Spleen (tissue), 11 donors: ENCODE measurements around the gene METTL13. TPM values are rescaled to one million over a fixed set of nuclear protein-coding genes. Genes with fewer than 3 reads are reported as not detected.

Experiments
- DNase-seq: peaks from one replicate; pipeline ENCODE4 v3.0.0-alpha.2; 2020
- H3K27ac ChIP-seq, 8 donors: fragments of 200-600 bp; sonication (generic) in 7 of 8; 1 replicate in 4 of 8; 2 replicates in 4 of 8; pipeline versions ENCODE4 v1.5.0 to v1.8.0; 2016 to 2021; ENCODE audit warnings: inconsistent platforms in 4 of 8, mild to moderate bottlenecking in 4 of 8, moderate library complexity in 1 of 8
- H3K27me3 ChIP-seq, 7 donors: fragments of 200-600 bp; sonication (generic) in 6 of 7; replicated peaks in 1 of 7; 1 replicate in 4 of 7; 2 replicates in 3 of 7; pipeline versions ENCODE4 v1.5.0 to v1.8.0; 2016 to 2021; ENCODE audit warnings: inconsistent platforms in 3 of 7, mild to moderate bottlenecking in 1 of 7
- H3K36me3 ChIP-seq, 6 donors: fragments of 200-600 bp; sonication (generic) in 5 of 6; 1 replicate in 4 of 6; 2 replicates in 2 of 6; pipeline versions ENCODE4 v1.5.0 to v1.8.0; 2016 to 2021; ENCODE audit warnings: inconsistent platforms in 2 of 6
- H3K4me1 ChIP-seq, 6 donors: fragments of 200-600 bp; sonication (generic) in 5 of 6; 1 replicate in 3 of 6; 2 replicates in 3 of 6; pipeline versions ENCODE4 v1.5.0 to v1.8.0; 2016 to 2021; ENCODE audit warnings: inconsistent platforms in 3 of 6
- H3K4me3 ChIP-seq, 8 donors: fragments of 200-600 bp; sonication (generic) in 7 of 8; 1 replicate in 4 of 8; 2 replicates in 4 of 8; pipeline versions ENCODE4 v1.5.0 to v1.8.0; 2016 to 2021; ENCODE audit warnings: inconsistent platforms in 4 of 8, mild to moderate bottlenecking in 4 of 8, moderate library complexity in 2 of 8
- H3K9me3 ChIP-seq, 8 donors: fragments of 200-600 bp; sonication (generic) in 7 of 8; 1 replicate in 4 of 8; 2 replicates in 4 of 8; pipeline versions ENCODE4 v1.5.0 to v1.8.0; 2016 to 2021; ENCODE audit warnings: inconsistent platforms in 4 of 8
- POLR2A ChIP-seq, 3 donors: fragments of 450-650 bp; IDR thresholded peaks; one replicate each; pipeline ENCODE4 v1.5.1; 2017; ENCODE audit warnings: antibody characterized with exemption in 3 of 3, mild to moderate bottlenecking in 1 of 3
- POLR2AphosphoS5 ChIP-seq, 3 donors: sonication (generic); formaldehyde crosslinking; IDR thresholded peaks; one replicate each; pipeline ENCODE4 v1.5.1; 2017; ENCODE audit warnings: antibody characterized with exemption in 3 of 3
- WGBS, 5 donors: extraction: QIAGEN DNeasy Blood & Tissue Kit in 3 of 5; methylation state at CpG; one replicate each; pipeline versions ENCODE4 v1.1.5 to v1.1.7; 2013 to 2018; 5-methylcytosine and 5-hydroxymethylcytosine counted together
- intact Hi-C: fragments of 100-400 bp; cut with DNase I; formaldehyde crosslinking; loops from one replicate; pipeline ENCODE4 v1.15.0; 2023; ENCODE audit warnings: low total_unique reads
- polyA plus RNA-seq, 3 donors: library from polyadenylated mRNA; stranded (reverse); fragments of 200-250 nt; gene quantifications; one replicate each; pipeline ENCODE4 v1.2.1, GENCODE V29; 2013
- total RNA-seq, 7 donors: library from RNA; depleted of rRNA in 3 of 7; stranded (reverse); fragments of >200 nt in 3 of 7; fragmentation: NEBNext Ultra II Directional in 4 of 7; extraction: Animal tissue kit (Norgen Biotek cat#: 25700) in 4 of 7; gene quantifications; one replicate each; pipeline versions ENCODE4 v1.1.0 to v1.2.1, GENCODE V29; 2016 to 2021
- TF ChIP-seq, protein P1 (sequence below), 11 experiments: fragments of 200-600 bp in 7 of 11; fragments of 450-650 bp in 4 of 11; sonication (generic) in 4 of 11; IDR thresholded peaks in 8 of 11; conservative IDR thresholded peaks in 3 of 11; 1 replicate in 7 of 11; 2 replicates in 4 of 11; pipeline versions ENCODE4 v1.4.0 to v1.8.0; 2016 to 2021; ENCODE audit warnings: antibody characterized with exemption in 11 of 11, inconsistent platforms in 4 of 11, mild to moderate bottlenecking in 1 of 11
- donor health status: healthy with polysubstance abuse.
- donor health status: DM: no; HTN: no; CAD: no; lungs with moderate emphysema.
- donor health status: DM: no; HTN: no; CAD: no.
- donor health status: Bipolar disorder and iron deficiency.
- donor health status: healthy.
- donor health status: DM: no; HTN: no; CAD: no.
- donor health status: DM: yes; HTN: yes; CAD: no.

METTL13 gene
- total and polyA plus RNA-seq, 10 donors = 10.3 to 29.6 (median 24.8) TPM

DNA sequence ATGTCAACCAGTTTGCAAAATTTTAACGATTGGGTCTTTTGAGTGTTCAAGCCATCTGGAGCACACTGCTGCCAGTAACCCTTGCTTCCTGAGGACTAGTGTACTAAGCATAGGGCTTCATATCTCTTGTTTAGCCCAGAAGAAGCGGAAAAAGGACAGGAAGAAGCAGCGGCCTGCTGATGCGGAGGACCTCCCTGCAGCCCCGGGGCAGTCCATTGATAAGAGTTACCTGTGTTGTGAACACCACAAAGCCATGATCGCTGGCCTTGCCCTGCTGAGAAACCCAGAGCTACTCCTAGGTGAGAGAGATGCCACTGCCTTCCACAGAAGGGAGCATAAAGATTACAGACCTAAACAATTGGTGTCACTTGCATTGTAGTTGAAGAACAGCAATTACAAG, 8.9 kb downstream of the METTL13 start:
- TF ChIP-seq POLR2A (IDR thresholded peaks at IDR 0.05) = no peak
- TF ChIP-seq, protein P1, sequence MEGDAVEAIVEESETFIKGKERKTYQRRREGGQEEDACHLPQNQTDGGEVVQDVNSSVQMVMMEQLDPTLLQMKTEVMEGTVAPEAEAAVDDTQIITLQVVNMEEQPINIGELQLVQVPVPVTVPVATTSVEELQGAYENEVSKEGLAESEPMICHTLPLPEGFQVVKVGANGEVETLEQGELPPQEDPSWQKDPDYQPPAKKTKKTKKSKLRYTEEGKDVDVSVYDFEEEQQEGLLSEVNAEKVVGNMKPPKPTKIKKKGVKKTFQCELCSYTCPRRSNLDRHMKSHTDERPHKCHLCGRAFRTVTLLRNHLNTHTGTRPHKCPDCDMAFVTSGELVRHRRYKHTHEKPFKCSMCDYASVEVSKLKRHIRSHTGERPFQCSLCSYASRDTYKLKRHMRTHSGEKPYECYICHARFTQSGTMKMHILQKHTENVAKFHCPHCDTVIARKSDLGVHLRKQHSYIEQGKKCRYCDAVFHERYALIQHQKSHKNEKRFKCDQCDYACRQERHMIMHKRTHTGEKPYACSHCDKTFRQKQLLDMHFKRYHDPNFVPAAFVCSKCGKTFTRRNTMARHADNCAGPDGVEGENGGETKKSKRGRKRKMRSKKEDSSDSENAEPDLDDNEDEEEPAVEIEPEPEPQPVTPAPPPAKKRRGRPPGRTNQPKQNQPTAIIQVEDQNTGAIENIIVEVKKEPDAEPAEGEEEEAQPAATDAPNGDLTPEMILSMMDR (IDR thresholded peaks at IDR 0.05 in 8 of 11, conservative IDR thresholded peaks at IDR 0.05 in 3 of 11) = no peak
- TF ChIP-seq POLR2AphosphoS5 (IDR thresholded peaks at IDR 0.05) = no peak
- no peak overlapping the region for H3K27ac ChIP-seq
- no peaks in the 10 kb centered on the region for H3K27me3 ChIP-seq
- H3K9me3 ChIP-seq = no peaks in the 10 kb centered on the region
- H3K36me3 ChIP-seq = peaks cover 23 to 100% (median 98%) of the 10 kb centered on the region in 6 donors
- no peak for DNase-seq
- 89 to 94% (median 91%) methylated on average over 6 of the region's 6 CpGs for WGBS, 5 donors
- peaks cover 0 to 22% (median 6%) of the 10 kb centered on the region in 6 donors for H3K4me1 ChIP-seq
- intact Hi-C loops = no loop called here
- H3K4me3 ChIP-seq = no peak overlapping the region

- Histone ChIP-seq H3K4me3 (no peak overlapping the region), H3K36me3 (peaks cover 23 to 100% (median 98%) of the 10 kb centered on the region in 6 donors), H3K4me1 (peaks cover 0 to 4% (median 0%) of the 10 kb centered on the region in 6 donors), H3K27ac (no peak overlapping the region), H3K27me3 (no peaks in the 10 kb centered on the region), H3K9me3 (no peaks in the 10 kb centered on the region)
- 90 to 96% (median 93%) methylated on average over 7 of the region's 7 CpGs for WGBS, 5 donors
- no peak for DNase-seq
- TF ChIP-seq POLR2A (IDR thresholded peaks at IDR 0.05) (no peak), POLR2AphosphoS5 (IDR thresholded peaks at IDR 0.05) (no peak)
- TF ChIP-seq, protein P1 (IDR thresholded peaks at IDR 0.05 in 8 of 11, conservative IDR thresholded peaks at IDR 0.05 in 3 of 11) = no peak
- intact Hi-C loops = no loop called here
These were observed 11.4 kb downstream of the METTL13 start for GRCh38 chr1:171792656-171793369.

DNA sequence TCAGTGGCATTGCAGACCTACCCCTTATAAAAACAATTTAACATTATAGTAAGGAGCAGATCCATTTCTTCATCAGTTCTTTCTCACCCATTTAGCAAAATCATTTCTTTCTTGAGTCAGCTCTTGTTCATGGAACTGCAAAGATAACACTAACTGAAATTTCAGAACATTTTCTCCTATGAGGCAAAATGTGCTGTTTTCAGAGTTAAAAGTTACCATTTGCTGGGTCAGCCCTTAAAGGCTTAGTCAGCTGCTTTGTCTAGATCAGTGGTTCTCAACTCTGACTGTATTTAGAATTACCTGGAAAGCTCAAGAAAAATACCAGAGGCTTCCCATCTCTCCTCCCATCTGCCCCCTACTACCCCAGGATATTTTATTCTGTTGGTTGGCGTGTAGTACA, 12.2 kb downstream of the METTL13 start:
- no peak overlapping the region for H3K27ac ChIP-seq
- no peak for TF ChIP-seq POLR2A (IDR thresholded peaks at IDR 0.05)
- TF ChIP-seq, protein P1 (IDR thresholded peaks at IDR 0.05 in 8 of 11, conservative IDR thresholded peaks at IDR 0.05 in 3 of 11) = no peak
- TF ChIP-seq POLR2AphosphoS5 (IDR thresholded peaks at IDR 0.05) = no peak
- peaks cover 21 to 100% (median 94%) of the 10 kb centered on the region in 6 donors for H3K36me3 ChIP-seq
- peaks cover 0 to 2% (median 0%) of the 10 kb centered on the region in 6 donors for H3K4me1 ChIP-seq
- no peak overlapping the region for H3K4me3 ChIP-seq
- intact Hi-C loops = no loop called here
- H3K27me3 ChIP-seq = no peaks in the 10 kb centered on the region
- WGBS, 5 donors = 93 to 100% (median 100%) methylated on average over 1 of the region's 1 CpG
- DNase-seq = no peak
- no peaks in the 10 kb centered on the region for H3K9me3 ChIP-seq

DNA sequence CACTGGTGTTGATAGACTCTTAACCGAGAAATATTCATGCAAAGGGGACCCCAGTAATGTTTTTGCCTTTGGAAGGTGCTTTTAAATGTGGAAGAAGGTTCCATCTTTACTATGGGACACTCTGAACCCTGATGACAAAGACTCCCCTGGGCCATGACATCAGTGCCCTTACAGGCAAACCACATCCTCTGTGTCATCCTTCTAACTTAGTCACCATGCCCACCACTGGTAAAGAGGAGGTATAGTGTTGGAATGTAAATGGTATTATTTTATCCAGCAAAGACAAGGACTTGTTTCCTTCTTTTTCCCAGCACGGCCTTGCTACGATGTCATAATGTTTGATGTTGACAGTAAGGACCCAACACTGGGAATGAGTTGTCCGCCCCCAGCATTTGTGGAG, 12.6 kb downstream of the METTL13 start:
- Histone ChIP-seq H3K9me3 (no peaks in the 10 kb centered on the region), H3K27ac (no peak overlapping the region), H3K4me3 (no peak overlapping the region), H3K36me3 (peaks cover 20 to 100% (median 90%) of the 10 kb centered on the region in 6 donors), H3K27me3 (no peaks in the 10 kb centered on the region), H3K4me1 (no peaks in the 10 kb centered on the region)
- no peak for DNase-seq
- intact Hi-C loops = no loop called here
- TF ChIP-seq, protein P1 (IDR thresholded peaks at IDR 0.05 in 8 of 11, conservative IDR thresholded peaks at IDR 0.05 in 3 of 11) = no peak
- TF ChIP-seq POLR2A (IDR thresholded peaks at IDR 0.05) = no peak
- no peak for TF ChIP-seq POLR2AphosphoS5 (IDR thresholded peaks at IDR 0.05)
- WGBS, 5 donors = 81 to 98% (median 92%) methylated on average over 4 of the region's 4 CpGs
